HuH-7.5 (cell line): ENCODE data around the gene DNAJC21.
A peak's percentile ranks its signal among the peaks of the same experiment; 100 is the strongest.
"Not testable (repeated sequence)": the region's sequence is repeated elsewhere in the genome, so short reads cannot be mapped to it uniquely, and the experiment has no call there.

Experiments used
- DNase-seq: peaks from one replicate; pipeline ENCODE4 v3.0.0; 2011; ENCODE audit warnings: low spot score

Gene DNAJC21

GRCh38 chr5:34923694-34924461 is 5.5 kb upstream of the DNAJC21 start:
- DNase-seq = no peak

GRCh38 chr5:34924462-34924765 is 4.9 kb upstream of the DNAJC21 start:
- DNase-seq = no peak

DNA sequence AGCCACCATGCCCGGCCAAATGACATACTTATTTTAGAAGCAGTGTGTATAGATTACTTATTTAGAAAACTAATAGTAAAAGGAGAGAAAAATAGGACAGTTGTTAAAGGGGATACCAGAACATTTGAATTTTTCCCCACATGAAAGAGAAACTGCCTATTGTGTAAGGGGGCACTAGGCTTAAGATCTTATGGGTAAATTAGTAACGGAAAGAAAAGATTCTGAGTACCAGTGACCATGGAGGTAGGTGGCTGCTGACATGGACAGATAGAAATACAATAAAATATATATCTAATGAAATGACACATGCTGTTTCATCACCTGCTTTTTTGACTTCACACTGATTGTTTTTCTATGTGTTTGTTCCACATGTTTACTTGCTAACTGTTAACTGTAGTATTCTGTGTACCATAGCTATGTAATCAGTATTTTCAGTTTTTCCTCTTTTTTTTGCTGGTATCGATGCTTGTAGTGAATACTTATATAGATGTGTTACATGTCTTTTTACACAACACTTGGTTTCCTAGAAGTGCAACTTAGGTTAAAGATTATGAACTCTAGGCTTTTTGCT is 3.0 kb upstream of the DNAJC21 start:
- no peak for DNase-seq

- no peak for DNase-seq
These were observed 1.6 kb upstream of the DNAJC21 start for GRCh38 chr5:34927785-34928184.

GRCh38 chr5:34928267-34928666 is 1.1 kb upstream of the DNAJC21 start:
- DNase-seq = no peak

DNA sequence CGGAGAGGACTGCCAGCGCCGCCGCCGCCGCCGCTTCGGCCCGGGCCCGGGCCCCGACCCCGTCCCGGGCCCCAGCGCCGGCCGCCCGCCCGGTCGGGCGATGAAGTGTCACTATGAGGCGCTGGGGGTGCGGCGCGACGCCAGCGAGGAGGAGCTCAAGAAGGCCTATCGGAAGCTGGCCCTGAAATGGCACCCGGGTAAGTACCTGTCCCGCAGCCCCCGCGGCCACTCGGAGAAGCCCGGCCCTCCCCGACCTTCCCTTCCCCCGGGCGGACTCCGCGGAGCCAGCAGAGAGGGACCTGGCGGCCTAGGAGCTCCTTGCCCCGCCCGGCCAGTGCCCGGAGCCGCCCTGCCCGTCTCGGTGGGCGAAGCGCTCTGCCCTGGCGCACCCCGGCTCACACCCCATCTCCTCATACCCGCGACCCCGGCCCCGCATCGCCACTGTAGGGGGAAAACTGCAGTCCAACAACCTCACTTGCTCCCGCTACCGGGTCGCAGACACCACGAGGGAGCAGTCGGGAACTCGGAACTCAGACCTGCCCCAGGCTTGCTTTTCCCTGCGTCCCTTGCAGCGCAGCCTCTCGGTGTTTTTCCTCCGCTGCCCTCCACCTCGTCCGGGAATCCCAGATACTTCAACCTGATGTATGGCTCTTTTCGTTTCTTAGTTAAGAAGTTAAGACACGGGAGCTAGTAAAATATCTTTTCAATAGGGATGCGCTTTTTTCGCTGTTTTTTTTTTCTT is 532 bp downstream of the DNAJC21 start:
- DNase-seq = peak; percentile 88

GRCh38 chr5:34930462-34930844 is 1.1 kb downstream of the DNAJC21 start:
- no peak for DNase-seq

- no peak for DNase-seq
These were observed 1.5 kb downstream of the DNAJC21 start for GRCh38 chr5:34930870-34931269.

DNA sequence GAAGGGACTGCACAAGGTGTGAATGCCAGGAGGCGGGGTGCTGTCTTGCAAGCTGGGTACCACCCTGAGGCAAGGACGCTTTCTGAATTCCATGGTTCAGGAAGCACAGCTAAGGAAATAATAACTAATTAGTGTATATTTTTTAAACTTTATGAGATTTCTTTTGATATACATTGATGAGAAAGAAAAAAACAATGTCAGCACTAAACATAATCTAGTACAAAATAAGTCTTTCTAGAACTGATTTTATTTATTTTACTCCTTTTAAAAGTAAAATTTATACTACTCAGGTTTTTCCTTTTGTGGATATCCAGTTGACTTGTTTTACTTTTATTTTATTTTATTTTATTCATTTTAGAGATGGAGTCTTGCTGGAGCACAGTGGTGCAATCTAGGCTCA is 3.6 kb downstream of the DNAJC21 start:
- DNase-seq = no peak

GRCh38 chr5:34941936-34942335 is 12.6 kb downstream of the DNAJC21 start:
- DNase-seq = no peak

DNA sequence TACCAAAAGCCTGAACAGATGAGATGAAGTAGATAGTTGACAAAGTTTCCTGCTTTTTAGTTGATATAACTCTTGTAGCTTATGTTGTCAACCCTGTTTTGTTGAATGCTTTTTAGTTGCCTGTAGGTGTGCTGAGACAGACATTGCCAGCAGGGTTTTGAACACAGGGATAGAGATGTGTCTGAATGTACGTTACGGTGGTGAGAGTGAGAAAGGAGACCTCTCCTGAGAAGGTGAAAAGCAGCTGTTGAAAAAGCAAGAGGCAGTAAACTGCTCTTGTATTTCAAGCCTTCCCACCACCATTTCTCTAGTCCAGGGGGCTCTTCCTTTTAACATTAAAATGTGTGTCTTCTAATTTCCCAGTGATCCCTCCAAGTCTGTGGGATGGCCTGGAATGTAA is 14.7 kb downstream of the DNAJC21 start:
- DNase-seq = no peak

DNA sequence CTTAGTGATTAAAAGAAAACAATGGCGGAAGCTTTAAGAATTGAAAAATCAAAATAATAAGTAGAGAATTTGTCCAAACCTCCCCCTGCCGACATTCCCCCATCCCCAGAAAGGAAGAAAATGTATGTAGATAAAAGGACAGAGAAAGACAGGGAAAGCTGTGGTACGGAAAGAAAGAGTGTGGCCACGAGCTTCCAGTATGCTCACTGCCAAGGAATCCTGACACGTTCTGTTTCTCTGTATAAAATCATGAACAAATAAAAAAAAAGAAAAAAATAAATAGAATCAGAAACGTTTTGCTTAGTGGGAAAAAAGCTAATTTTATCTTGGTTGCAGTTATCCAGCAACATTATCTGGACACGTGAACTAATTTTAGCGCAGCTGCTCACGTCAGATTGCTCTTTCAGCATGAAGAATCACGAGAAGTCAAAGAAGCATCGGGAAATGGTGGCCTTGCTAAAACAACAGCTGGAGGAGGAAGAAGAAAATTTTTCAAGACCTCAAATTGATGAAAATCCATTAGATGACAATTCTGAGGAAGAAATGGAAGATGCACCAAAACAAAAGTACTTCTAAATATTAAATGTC is 15.2 kb downstream of the DNAJC21 start:
- no peak for DNase-seq

DNA sequence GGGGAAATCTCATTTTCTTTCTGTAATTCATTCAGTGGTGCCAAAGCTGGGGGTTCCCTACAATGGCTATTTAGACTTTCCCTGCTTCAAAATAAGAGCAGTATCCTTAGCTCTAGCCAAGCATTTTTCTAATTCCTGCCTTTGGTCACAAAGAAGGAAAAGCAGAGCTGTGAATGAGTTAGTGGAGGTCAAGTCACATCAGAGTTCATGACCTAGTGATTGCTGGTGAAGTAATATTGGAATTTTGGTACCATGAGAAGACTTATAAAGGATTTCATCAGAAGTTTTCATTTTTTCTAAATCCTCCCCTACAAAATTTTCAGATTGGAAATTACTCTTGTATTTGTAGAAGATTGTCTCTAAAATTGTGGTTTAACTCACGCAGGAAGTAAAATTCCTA is 28.0 kb downstream of the DNAJC21 start:
- no peak for DNase-seq

- peak; percentile 49 for DNase-seq
These were observed 28.7 kb downstream of the DNAJC21 start for GRCh38 chr5:34957857-34958690.

GRCh38 chr5:34959323-34959722 is 30.0 kb downstream of the DNAJC21 start:
- no peak for DNase-seq

DNA sequence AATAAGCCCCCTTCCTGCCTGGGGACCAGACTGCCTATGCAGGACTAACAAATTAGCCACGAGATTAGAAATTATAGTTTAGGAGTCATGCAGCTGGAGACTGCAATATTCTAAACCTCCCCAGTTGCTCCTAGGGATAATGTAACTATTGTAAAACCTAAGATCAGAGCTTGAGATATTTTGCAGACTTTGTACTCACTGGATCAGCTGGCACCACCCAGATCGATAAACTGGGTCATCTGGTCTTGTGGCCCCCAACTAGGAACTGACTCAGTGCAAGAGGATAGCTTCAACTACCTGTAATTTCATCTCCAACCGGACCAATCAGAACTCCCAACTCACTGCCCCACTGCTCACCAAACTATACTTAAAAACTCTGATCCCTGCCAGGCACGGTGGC is 38.2 kb downstream of the DNAJC21 start:
- no peak for DNase-seq

GRCh38 chr5:34968258-34968657 is 38.9 kb downstream of the DNAJC21 start:
- DNase-seq = no peak

GRCh38 chr5:34970552-34970951 is 41.2 kb downstream of the DNAJC21 start:
- no peak for DNase-seq

GRCh38 chr5:34971655-34972054 is 42.3 kb downstream of the DNAJC21 start:
- not testable (repeated sequence) for DNase-seq

GRCh38 chr5:34976347-34976746 is 47.0 kb downstream of the DNAJC21 start:
- no peak for DNase-seq

DNA sequence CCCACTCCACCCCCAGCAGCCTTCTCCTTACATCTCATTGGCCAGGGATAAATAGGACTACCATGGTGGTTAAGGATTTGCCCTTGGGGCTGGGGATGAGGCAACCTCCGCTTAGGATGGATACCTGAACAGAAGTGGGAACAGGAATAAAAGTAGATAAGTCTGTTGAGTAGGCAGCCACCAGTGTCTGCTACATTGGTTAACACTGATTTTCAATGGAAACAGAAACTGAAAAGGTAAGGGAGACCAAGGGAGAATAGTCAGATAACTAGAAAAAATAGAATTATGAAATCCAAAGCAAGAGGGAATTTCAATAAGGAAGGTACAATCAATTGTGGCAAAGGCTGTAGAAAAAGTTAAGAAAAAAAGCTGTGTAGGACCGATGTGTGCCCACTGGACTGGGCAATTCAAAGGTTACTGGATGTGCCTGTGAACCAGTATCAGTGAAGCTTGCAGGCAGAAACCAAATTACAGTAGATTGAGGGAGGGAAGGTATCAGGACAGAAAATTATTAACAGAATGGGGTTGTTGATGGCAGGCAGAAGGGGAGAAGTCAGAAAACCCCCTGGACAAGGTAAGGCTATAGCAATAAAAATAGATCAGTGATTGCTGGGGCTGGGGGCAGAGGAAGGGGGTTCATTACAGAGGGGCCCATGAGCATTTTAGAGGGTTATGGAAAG is 48.7 kb downstream of the DNAJC21 start:
- no peak for DNase-seq

GRCh38 chr5:34978681-34979080 is 49.3 kb downstream of the DNAJC21 start:
- DNase-seq = no peak
